Measurements from ENCODE around the gene PITHD1. TPM values are rescaled to one million over a fixed set of nuclear protein-coding genes. Genes with fewer than 3 reads are reported as not detected.

PITHD1 gene, protein sequence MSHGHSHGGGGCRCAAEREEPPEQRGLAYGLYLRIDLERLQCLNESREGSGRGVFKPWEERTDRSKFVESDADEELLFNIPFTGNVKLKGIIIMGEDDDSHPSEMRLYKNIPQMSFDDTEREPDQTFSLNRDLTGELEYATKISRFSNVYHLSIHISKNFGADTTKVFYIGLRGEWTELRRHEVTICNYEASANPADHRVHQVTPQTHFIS
- total RNA-seq (2022; extraction: Qiagen RNA extraction) = 26.1 to 31.6 TPM (median 28.6 TPM) in 5 replicates

DNA sequence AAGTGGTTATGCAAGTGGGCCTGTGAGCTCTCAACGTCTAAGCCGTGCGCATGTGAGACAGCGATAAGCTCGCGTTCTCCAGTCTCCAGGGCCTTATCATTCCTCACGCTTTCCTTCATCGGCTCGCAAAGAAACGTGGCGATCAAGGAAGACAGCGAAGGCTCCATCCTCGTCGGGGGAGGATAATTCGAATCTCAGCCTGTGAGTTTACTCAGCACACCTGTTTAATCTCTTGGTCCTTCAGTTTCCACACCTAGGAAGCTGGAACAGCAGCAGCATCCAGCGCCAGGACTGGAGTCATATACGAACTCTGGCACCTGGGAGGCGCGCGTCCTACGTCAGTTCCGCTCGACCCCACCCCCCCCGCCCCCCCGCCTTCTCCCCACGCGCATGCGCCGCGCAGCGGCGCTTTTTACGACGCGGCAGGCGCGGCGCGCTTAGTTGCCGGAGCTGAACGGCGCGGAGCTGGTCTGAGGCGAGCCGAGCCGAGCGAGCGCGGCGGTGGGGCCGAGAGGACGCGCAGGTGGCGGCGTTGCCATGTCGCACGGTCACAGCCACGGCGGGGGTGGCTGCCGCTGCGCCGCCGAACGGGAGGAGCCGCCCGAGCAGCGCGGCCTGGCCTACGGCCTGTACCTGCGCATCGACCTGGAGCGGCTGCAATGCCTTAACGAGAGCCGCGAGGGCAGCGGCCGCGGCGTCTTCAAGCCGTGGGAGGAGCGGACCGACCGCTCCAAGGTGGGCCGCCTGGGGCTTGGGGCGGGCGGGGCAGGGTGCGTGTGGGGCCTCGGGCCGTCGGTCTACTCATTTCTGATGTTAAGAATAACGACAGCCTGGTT lies at the start of gene PITHD1:
TSS of gene PITHD1 (plus strand) at position 440 of the 836 bp plus-strand sequence. CDS start at position 538, 98 bp downstream.

DNA sequence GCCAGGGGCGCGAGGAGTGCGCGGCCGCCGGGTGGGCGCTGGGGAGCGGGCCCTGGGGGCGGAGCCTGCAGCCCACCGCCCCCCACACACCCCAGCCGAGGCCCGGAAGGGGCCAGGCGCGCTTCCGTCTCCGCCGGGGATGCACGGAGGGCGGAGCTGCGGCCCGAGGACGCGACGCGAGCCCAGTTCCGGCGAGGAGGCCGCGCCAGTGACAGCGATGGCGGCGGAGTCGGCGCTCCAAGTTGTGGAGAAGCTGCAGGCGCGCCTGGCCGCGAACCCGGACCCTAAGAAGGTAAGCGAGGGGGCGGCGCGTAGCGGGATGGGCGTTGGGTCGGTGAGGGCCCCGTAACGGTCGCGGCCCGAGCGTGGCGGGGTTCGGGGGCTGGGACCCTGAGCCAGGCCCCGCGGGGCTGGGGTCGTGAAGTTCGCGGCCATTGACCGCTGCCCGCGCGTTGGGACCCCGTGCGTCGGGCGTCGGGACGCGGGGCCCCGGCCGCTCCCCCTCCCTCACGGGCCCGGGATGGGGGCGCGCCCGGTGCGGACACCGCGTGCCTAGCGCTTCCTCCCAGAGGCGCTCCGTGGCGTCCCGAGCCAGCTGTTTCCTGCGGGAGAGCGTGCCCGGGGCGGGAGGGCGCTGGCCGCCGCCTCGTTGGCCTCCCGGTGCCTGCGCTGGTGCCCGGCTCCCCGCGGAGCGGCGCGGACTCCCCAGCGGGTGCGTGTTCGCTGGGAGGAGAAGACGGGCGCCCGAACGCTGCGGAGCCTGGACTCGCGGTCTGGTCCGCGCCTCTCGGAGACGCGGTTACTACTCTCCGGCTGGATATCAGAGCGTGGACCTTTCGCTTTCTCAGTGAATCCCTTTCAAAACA lies 34.7 kb upstream of the PITHD1 start, which contains the start of gene ELOA:
TSS of gene ELOA (plus strand) at position 185 of the 866 bp plus-strand sequence. CDS start at position 218, 33 bp downstream.

DNA sequence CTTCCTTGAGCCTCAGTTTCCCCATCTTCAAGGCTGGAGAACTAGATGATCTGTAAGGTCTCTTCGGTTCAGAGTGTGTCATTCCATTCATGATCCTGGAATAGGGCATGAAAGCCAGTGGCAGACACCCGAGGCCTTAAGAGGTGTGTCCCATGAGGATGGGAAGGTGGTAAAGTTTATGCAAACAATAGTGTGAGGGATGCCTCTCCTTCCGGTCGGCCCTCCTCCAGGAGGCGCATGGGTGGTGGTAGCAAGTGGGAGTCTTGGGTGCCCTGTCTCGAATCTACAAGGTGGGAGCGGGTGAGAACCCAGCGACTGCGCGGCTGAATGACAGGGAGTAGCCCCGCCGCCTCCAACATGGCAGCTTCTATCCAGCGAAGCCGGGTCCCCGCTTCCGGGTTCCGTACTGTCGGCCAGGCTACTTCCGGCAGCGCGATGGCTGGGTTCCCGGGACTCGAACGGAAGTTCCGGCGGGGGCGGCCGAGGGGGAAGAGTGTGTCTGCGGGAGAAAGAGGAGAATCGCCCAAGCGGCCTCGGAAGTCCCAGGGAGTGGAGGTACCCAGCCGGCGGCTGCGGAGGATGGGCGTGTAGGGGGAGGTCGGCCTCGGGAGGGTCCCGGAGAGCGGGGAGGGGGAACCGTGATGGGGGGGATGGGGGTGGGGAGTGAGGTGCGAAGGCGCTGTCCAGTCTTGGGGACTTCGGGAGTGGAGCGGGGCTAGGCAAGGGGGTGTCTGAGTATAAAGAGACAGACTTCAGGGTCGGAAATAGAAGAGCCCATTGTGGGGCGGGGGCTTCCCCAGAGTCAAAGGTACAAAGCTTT lies 12.7 kb downstream of the PITHD1 start, which contains the start of gene LYPLA2:
TSS of gene LYPLA2 (plus strand) at position 450 of the 820 bp plus-strand sequence. CDS start 1,538 bp downstream, outside the sequence.

DNA sequence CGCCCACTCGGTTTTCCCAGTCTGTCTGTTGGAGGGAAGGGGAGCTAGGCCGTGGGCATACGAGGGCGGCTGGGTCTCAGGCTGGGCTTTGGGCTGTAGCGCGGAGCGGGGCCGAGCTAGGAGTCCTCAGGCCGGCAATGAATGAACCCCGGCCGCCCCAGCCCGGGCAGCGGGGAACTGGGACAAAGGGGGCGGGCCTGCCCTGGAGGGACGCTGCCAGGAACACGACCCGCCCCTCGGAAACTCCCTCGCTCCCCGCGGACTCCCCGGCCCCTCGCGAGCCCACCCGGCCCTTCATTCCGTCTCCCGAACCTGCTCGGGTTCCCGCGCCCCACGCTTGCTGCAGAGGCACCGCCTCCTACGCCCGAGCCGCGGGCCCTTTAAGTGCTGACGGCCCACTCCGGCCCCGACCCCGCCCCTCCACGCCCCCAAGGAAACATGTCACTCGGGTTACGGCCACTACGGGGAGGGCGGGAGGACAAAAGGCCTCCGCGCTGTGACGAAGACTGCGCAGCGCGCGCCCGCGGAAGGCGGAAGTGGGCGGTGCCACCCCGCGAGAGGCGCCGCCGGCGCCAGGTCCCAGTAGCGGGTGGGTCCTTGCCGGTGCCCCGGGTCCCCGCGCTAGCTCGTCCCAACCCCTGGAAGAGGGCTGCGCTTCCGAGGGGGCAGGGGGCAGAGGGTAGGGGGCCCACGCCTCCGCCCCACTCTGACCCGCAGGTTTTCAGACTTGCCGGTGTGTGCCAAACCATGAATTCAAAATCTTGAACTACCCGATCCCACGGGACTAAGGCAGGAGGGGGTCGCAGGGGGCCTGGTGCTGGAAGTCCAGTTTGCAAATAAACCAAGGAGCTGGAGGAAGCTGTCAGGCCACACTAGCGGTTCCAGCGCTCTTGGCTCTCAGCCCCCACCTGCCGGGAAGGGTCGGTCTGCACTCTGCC lies 22.5 kb downstream of the PITHD1 start, which contains the start of gene GALE:
TSS of gene GALE (minus strand) at position 355 of the 938 bp plus-strand sequence. CDS start 1,747 bp downstream, outside the sequence.

DNA sequence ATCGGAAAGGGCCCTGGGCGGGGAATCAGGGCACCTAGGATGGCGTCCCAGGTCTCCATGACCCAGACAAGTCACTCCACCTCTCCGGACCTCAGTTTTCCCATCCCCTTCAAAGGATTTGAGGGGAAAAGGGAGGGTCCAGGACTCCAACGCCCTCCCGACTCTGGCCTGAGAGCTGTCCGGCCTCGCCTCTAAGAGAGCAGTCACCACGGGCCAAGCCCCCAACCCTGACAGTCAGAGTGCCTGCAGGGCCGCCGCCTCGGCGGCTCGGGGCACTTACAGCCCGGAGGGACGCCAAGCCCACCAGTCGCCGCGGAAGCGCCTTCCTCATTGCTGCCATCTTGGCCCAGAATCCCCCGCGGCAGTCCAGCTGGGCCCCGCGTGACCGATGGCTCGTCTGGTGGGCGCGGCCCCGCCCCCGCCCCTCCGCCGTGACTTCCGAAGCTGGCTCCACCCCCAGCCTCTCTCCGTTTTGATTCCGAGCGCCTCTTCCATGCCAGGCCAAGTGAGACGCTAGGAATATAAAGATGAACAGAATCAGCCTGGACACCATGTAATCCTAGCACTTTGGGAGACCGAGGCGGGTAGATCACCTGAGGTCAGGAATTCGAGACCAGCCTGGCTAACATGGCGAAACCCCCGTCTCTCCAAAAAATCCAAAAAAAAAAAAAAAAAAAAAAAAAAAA lies 47.0 kb downstream of the PITHD1 start, which contains the start of gene HMGCL:
TSS of gene HMGCL (minus strand) at position 354 of the 686 bp plus-strand sequence. CDS start at position 340, 14 bp downstream.

Other genes starting within 250 kb of the PITHD1 start
- gene E2F2, start 247.2 kb upstream of the PITHD1 start, total RNA-seq (2022; extraction: Qiagen RNA extraction) = 2.2 to 3.3 TPM (median 2.9 TPM) in 5 replicates
- gene ID3, start 218.9 kb upstream of the PITHD1 start, total RNA-seq (2022; extraction: Qiagen RNA extraction) = 258 to 365 TPM (median 315 TPM) in 5 replicates
- gene RPL11, start 86.6 kb upstream of the PITHD1 start, total RNA-seq (2022; extraction: Qiagen RNA extraction) = 1,437 to 1,632 TPM (median 1,495 TPM) in 5 replicates
- 29.3 to 32.6 TPM (median 31.6 TPM) in 5 replicates for gene ELOA, start 34.9 kb upstream of the PITHD1 start, total RNA-seq (2022; extraction: Qiagen RNA extraction)
- 50.0 to 54.9 TPM (median 54.4 TPM) in 5 replicates for gene LYPLA2, start 12.7 kb downstream of the PITHD1 start, total RNA-seq (2022; extraction: Qiagen RNA extraction)
- gene GALE, start 22.3 kb downstream of the PITHD1 start, total RNA-seq (2022; extraction: Qiagen RNA extraction) = 59.1 to 66.8 TPM (median 65.1 TPM) in 5 replicates
- 11.5 to 12.7 TPM (median 12.6 TPM) in 5 replicates for gene HMGCL, start 47.0 kb downstream of the PITHD1 start, total RNA-seq (2022; extraction: Qiagen RNA extraction)
- gene FUCA1, start 89.9 kb downstream of the PITHD1 start, total RNA-seq (2022; extraction: Qiagen RNA extraction) = 8.5 to 11.4 TPM (median 10.1 TPM) in 5 replicates
- gene CNR2, start 134.9 kb downstream of the PITHD1 start, total RNA-seq (2022; extraction: Qiagen RNA extraction) = 0.02 TPM in 1 of 5 replicates, not detected in the others
- 29.7 to 39.8 TPM (median 36.7 TPM) in 5 replicates for gene PNRC2, start 181.4 kb downstream of the PITHD1 start, total RNA-seq (2022; extraction: Qiagen RNA extraction)
- 84.3 to 100 TPM (median 95.9 TPM) in 5 replicates for gene SRSF10, start 201.9 kb downstream of the PITHD1 start, total RNA-seq (2022; extraction: Qiagen RNA extraction)